HCT116 (cell line): Measurements from ENCODE around the gene KCNK13. TPM values are rescaled to one million over a fixed set of nuclear protein-coding genes. Genes with fewer than 3 reads are reported as not detected.

ENCODE experiments used
- ATAC-seq: fragments of 200-7000 bp; cut with Tn5 transposase; 2 replicates; pipeline ENCODE4 v1.9.1; 2020; ENCODE audit warnings: mild to moderate bottlenecking, moderate library complexity
- BruUV-seq: library from RNA; stranded (reverse); fragments of 400-500 nt; replicated peaks from 2 replicates; lab custom pipeline; 2021; lab: Mats Ljungman, UMichigan
- CTCF ChIA-PET: fragments of 300-600 bp; sonication (Branson Sonifier 250); formaldehyde crosslinking; loops from one replicate; lab custom pipeline; 2021; ENCODE audit warnings: antibody characterized with exemption; lab: Charles Lee
- POLR2A ChIA-PET: fragments of 300-600, 350-600 bp; sonication (Branson Sonifier 250); formaldehyde crosslinking; loops from one replicate; lab custom pipeline; 2021; ENCODE audit warnings: antibody characterized with exemption; lab: Charles Lee
- RAD21 ChIA-PET, 2 experiments: fragments of 300-600 bp; sonication (Branson Sonifier 250); formaldehyde crosslinking; loops; one replicate each; lab custom pipeline; 2023; ENCODE audit warnings: low total read pairs in 2 of 2; ENCODE audit not compliant: uncharacterized antibody in 2 of 2, unreplicated experiment in 2 of 2, low non-redundant PET in 1 of 2; lab: Charles Lee
- DNase-seq: peaks from one replicate; pipeline ENCODE4 v3.0.0-alpha.2; 2010; ENCODE audit warnings: low read depth, low spot score
- H2AFZ ChIP-seq: fragments of 200-600 bp; shearing (Covaris generic), sonication (generic); 2 replicates; pipeline ENCODE4 v1.6.1; 2017; ENCODE audit warnings: low read depth, mixed run types, mixed read lengths, antibody characterized with exemption, low read length; ENCODE audit not compliant: poor library complexity, severe bottlenecking
- H3K27ac ChIP-seq: 2 replicates; pipeline ENCODE4 v1.5.1; 2012; ENCODE audit warnings: low read depth, low read length
- H3K27me3 ChIP-seq: fragments of 200-600 bp; sonication (generic); 2 replicates; pipeline ENCODE4 v1.6.1; 2016; ENCODE audit warnings: mixed run types, low read length, mixed read lengths; ENCODE audit not compliant: insufficient read depth
- H3K36me3 ChIP-seq, 2 experiments: fragments of 200-500 bp in 1 of 2; fragments of 200-600 bp in 1 of 2; sonication (Bioruptor generic) in 1 of 2; sonication (generic) in 1 of 2; 2 replicates each; pipeline versions ENCODE4 v1.5.1 to v1.6.1; 2014 to 2016; ENCODE audit warnings: low read length in 2 of 2, inconsistent platforms in 1 of 2, mixed read lengths in 1 of 2, mixed run types in 1 of 2; ENCODE audit not compliant: insufficient read depth in 2 of 2, control insufficient read depth in 1 of 2
- H3K4me1 ChIP-seq, 2 experiments: fragments of 200-600 bp in 1 of 2; sonication (generic) in 1 of 2; 2 replicates each; pipeline versions ENCODE4 v1.5.1 to v1.6.1; 2012 to 2017; ENCODE audit warnings: low read length in 2 of 2, inconsistent platforms in 1 of 2, mild to moderate bottlenecking in 1 of 2, mixed read lengths in 1 of 2, mixed run types in 1 of 2, moderate library complexity in 1 of 2; ENCODE audit not compliant: insufficient read depth in 2 of 2, control insufficient read depth in 1 of 2
- H3K4me2 ChIP-seq: fragments of 200-600 bp; sonication (generic); 2 replicates; pipeline ENCODE4 v1.6.1; 2017; ENCODE audit warnings: mixed run types, low read length, mixed read lengths
- H3K4me3 ChIP-seq, 2 experiments: fragments of 200-600 bp in 1 of 2; sonication (generic) in 1 of 2; replicated peaks in 1 of 2; 2 replicates each; pipeline ENCODE4 v1.5.1; 2011 to 2016; ENCODE audit warnings: low read length in 2 of 2, control low read depth in 1 of 2, low read depth in 1 of 2, mild to moderate bottlenecking in 1 of 2, mixed read lengths in 1 of 2, mixed run types in 1 of 2
- H3K79me2 ChIP-seq: fragments of 200-600 bp; sonication (generic); 2 replicates; pipeline ENCODE4 v1.6.1; 2017; ENCODE audit warnings: mild to moderate bottlenecking, mixed run types, low read length, moderate library complexity, mixed read lengths; ENCODE audit not compliant: insufficient read depth
- H3K9ac ChIP-seq: fragments of 200-600 bp; sonication (generic); 2 replicates; pipeline ENCODE4 v1.6.1; 2016; ENCODE audit warnings: low read length, mixed read lengths
- H3K9me2 ChIP-seq: fragments of 200-600 bp; sonication (generic), shearing (Covaris generic); 2 replicates; pipeline ENCODE4 v1.6.1; 2017; ENCODE audit warnings: mixed run types, mild to moderate bottlenecking, moderate library complexity; ENCODE audit not compliant: insufficient read depth
- H3K9me3 ChIP-seq, 2 experiments: fragments of 200-500 bp in 1 of 2; fragments of 200-600 bp in 1 of 2; sonication (Bioruptor generic) in 1 of 2; sonication (generic) in 1 of 2; 2 replicates each; pipeline ENCODE4 v1.6.1; 2014 to 2017; ENCODE audit warnings: low read length in 2 of 2, mixed read lengths in 2 of 2, inconsistent platforms in 1 of 2, low read depth in 1 of 2, mild to moderate bottlenecking in 1 of 2, mixed run types in 1 of 2, moderate library complexity in 1 of 2; ENCODE audit not compliant: control insufficient read depth in 1 of 2, insufficient read depth in 1 of 2
- H4K20me1 ChIP-seq: fragments of 200-600 bp; sonication (generic), shearing (Covaris generic); 2 replicates; pipeline ENCODE4 v1.6.1; 2017; ENCODE audit warnings: mixed run types, mild to moderate bottlenecking, moderate library complexity; ENCODE audit not compliant: insufficient read depth
- ATF3 ChIP-seq: IDR thresholded peaks from 2 replicates; pipeline ENCODE4 v1.6.1; 2012
- CBX3 ChIP-seq: IDR thresholded peaks from 2 replicates; pipeline ENCODE4 v1.6.1; 2012; ENCODE audit warnings: low read depth
- CEBPB ChIP-seq: IDR thresholded peaks from 2 replicates; pipeline ENCODE4 v1.6.1; 2012; ENCODE audit warnings: low read depth
- CTCF ChIP-seq, 3 experiments: fragments of 200-600 bp in 1 of 3; sonication (generic) in 1 of 3; IDR thresholded peaks in 2 of 3; conservative IDR thresholded peaks in 1 of 3; 2 replicates each; pipeline ENCODE4 v1.5.1; 2012 to 2017; ENCODE audit warnings: low read depth in 2 of 3, low read length in 2 of 3, antibody characterized with exemption in 1 of 3, borderline replicate concordance in 1 of 3, control low read depth in 1 of 3, mild to moderate bottlenecking in 1 of 3, mixed read lengths in 1 of 3, mixed run types in 1 of 3, moderate library complexity in 1 of 3; ENCODE audit not compliant: insufficient read depth in 1 of 3
- EGR1 ChIP-seq: IDR thresholded peaks from 2 replicates; pipeline ENCODE4 v1.6.1; 2012; ENCODE audit warnings: low read depth
- ELF1 ChIP-seq: IDR thresholded peaks from 2 replicates; pipeline ENCODE4 v1.6.1; 2012; ENCODE audit warnings: low read depth, borderline replicate concordance
- EZH2 ChIP-seq: fragments of 200-600 bp; sonication (generic); IDR thresholded peaks from 2 replicates; pipeline ENCODE4 v1.6.1; 2017; ENCODE audit warnings: antibody characterized with exemption, mixed run types
- EZH2phosphoT487 ChIP-seq: fragments of 200-600 bp; IDR thresholded peaks from 2 replicates; pipeline ENCODE4 v1.6.1; 2018; ENCODE audit warnings: antibody characterized with exemption, borderline replicate concordance
- JUND ChIP-seq: IDR thresholded peaks from 2 replicates; pipeline ENCODE4 v1.6.1; 2012
- MAX ChIP-seq: IDR thresholded peaks from 2 replicates; pipeline ENCODE4 v1.6.1; 2012
- POLR2A ChIP-seq: IDR thresholded peaks from 2 replicates; pipeline ENCODE4 v1.7.0; 2011; ENCODE audit warnings: borderline replicate concordance; ENCODE audit not compliant: insufficient read depth, insufficient read length; ENCODE audit errors: extremely low read depth
- POLR2AphosphoS5 ChIP-seq: IDR thresholded peaks from 2 replicates; pipeline ENCODE4 v1.6.1; 2011; ENCODE audit warnings: mild to moderate bottlenecking, low read depth, low read length, moderate library complexity
- REST ChIP-seq: IDR thresholded peaks from 2 replicates; pipeline ENCODE4 v1.6.1; 2012; ENCODE audit warnings: low read depth
- SIN3A ChIP-seq: IDR thresholded peaks from 2 replicates; pipeline ENCODE4 v1.6.1; 2012; ENCODE audit warnings: low read depth
- SRF ChIP-seq: IDR thresholded peaks from 2 replicates; pipeline ENCODE4 v1.6.1; 2012; ENCODE audit warnings: low read depth
- TCF7L2 ChIP-seq: IDR thresholded peaks from 2 replicates; pipeline ENCODE4 v1.7.0; 2011; ENCODE audit warnings: borderline replicate concordance, inconsistent platforms; ENCODE audit not compliant: insufficient read depth, insufficient read length; ENCODE audit errors: extremely low read depth
- ZFX ChIP-seq: fragments of 450-650 bp; IDR thresholded peaks from 2 replicates; pipeline ENCODE4 v1.6.1; 2017
- ZNF274 ChIP-seq: fragments of 200-500 bp; sonication (Bioruptor generic); IDR thresholded peaks from 2 replicates; pipeline ENCODE4 v1.6.1; 2014; ENCODE audit warnings: mild to moderate bottlenecking, low read depth, low read length, inconsistent platforms
- intact Hi-C: fragments of 100-400 bp; cut with micrococcal nuclease; formaldehyde crosslinking; loops from 2 replicates; pipeline ENCODE4 v1.10.0; 2022
- total RNA-seq: library from RNA; stranded (reverse); gene quantifications from one replicate; pipeline ENCODE4 v1.2.1, GENCODE V29; 2021; ENCODE audit not compliant: unreplicated experiment

Gene KCNK13
- total RNA-seq, 1 experiment from 2014 or later, result 2.2 TPM

GRCh38 chr14:90105756-90106155, 44.0 kb downstream of the KCNK13 start:
- H4K20me1 ChIP-seq, result no peaks in the 10 kb centered on the region
- no peak overlapping the region for H3K27ac ChIP-seq
- no peak overlapping the region for H2AFZ ChIP-seq
- H3K79me2 ChIP-seq, result no peaks in the 10 kb centered on the region
- H3K27me3 ChIP-seq, result no peaks in the 10 kb centered on the region
- H3K4me2 ChIP-seq, result no peak overlapping the region
- ChIA-PET POLR2A (no interaction called here), CTCF (no interaction called here), RAD21 (no interaction called here)
- no peak for DNase-seq
- no peak overlapping the region for H3K4me3 ChIP-seq
- no peak for TF ChIP-seq EGR1
- no peak for TF ChIP-seq SRF
- no peak for TF ChIP-seq EZH2phosphoT487
- no peak for TF ChIP-seq ELF1
- TF ChIP-seq CTCF (IDR thresholded peaks at IDR 0.05 in 2 of 3, conservative IDR thresholded peaks at IDR 0.05 in 1 of 3; ENCODE audit: borderline replicate concordance in 1 of 3, insufficient read depth in 1 of 3, low read depth in 2 of 3, low read length in 2 of 3), result no peak
- no peak for TF ChIP-seq POLR2AphosphoS5
- TF ChIP-seq SIN3A, result no peak
- TF ChIP-seq ZNF274, result no peak
- no peak for TF ChIP-seq TCF7L2
- no peak for TF ChIP-seq JUND
- no peak for TF ChIP-seq CBX3
- no peak for TF ChIP-seq REST
- TF ChIP-seq EZH2, result no peak
- no peak for TF ChIP-seq CEBPB
- TF ChIP-seq POLR2A, result no peak
- TF ChIP-seq ZFX, result no peak
- TF ChIP-seq MAX, result no peak
- TF ChIP-seq ATF3, result no peak
- intact Hi-C loops, result no loop called here
- H3K9me2 ChIP-seq, result no peaks in the 10 kb centered on the region
- H3K9me3 ChIP-seq, result no peaks in the 10 kb centered on the region
- BruUV-seq, result no TSS peak
- no peak for ATAC-seq
- H3K9ac ChIP-seq, result no peak overlapping the region
- peaks cover 6 to 12% of the 10 kb centered on the region in 2 experiments for H3K4me1 ChIP-seq
- H3K36me3 ChIP-seq, result no peaks in the 10 kb centered on the region
